Measurements from ENCODE around the gene CCL28.

DNA sequence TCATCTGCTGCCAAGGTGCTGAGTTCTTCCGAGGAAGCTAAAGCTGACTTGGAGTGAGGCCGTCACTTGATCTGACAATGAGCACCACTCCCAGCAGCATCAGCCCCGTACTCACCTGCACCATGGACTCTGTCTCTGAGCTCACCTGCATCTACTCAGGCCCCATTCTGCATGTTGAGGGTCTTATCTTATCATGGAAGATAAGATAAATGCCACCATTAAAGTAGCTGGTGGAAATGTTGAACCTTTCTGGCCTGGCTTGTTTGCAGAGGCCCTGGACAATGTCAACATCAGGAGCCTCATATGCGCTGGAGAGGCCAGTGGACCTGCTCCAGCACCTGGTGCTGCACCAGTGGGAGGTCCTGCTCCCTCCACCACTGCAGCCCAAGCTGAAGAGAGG is 64.0 kb downstream of the CCL28 start:
- TF ChIP-seq, protein P1, sequence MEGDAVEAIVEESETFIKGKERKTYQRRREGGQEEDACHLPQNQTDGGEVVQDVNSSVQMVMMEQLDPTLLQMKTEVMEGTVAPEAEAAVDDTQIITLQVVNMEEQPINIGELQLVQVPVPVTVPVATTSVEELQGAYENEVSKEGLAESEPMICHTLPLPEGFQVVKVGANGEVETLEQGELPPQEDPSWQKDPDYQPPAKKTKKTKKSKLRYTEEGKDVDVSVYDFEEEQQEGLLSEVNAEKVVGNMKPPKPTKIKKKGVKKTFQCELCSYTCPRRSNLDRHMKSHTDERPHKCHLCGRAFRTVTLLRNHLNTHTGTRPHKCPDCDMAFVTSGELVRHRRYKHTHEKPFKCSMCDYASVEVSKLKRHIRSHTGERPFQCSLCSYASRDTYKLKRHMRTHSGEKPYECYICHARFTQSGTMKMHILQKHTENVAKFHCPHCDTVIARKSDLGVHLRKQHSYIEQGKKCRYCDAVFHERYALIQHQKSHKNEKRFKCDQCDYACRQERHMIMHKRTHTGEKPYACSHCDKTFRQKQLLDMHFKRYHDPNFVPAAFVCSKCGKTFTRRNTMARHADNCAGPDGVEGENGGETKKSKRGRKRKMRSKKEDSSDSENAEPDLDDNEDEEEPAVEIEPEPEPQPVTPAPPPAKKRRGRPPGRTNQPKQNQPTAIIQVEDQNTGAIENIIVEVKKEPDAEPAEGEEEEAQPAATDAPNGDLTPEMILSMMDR (IDR thresholded peaks at IDR 0.05; ENCODE audit: low read depth, low read length) = no peak
- TF ChIP-seq POLR2A (IDR thresholded peaks at IDR 0.05; ENCODE audit: extremely low read depth, insufficient read length) = no peak
